Keratinocyte (primary cell): ENCODE data around the gene MPZL1. TPM values are rescaled to one million over a fixed set of nuclear protein-coding genes. Genes with fewer than 3 reads are reported as not detected.

Source experiments
- DNase-seq: peaks from one replicate; pipeline ENCODE4 v3.0.0-alpha.2; 2011; ENCODE audit warnings: low read depth, missing footprints, low spot score
- FAIRE-seq: peaks from 2 replicates; lab custom pipeline; 2011; peaks lifted over from hg19 to GRCh38; lab: Jason Lieb, UNC
- H2AFZ ChIP-seq: 2 replicates; pipeline ENCODE4 v1.6.0; 2012; ENCODE audit warnings: low read length, control low read depth, inconsistent platforms; ENCODE audit not compliant: control insufficient read depth
- H3K27ac ChIP-seq: 2 replicates; pipeline ENCODE4 v1.5.1; 2011; ENCODE audit warnings: low read length; ENCODE audit not compliant: control insufficient read depth, insufficient read depth
- H3K27me3 ChIP-seq: 3 replicates; pipeline ENCODE4 v1.6.0; 2011; ENCODE audit warnings: low read length; ENCODE audit not compliant: control insufficient read depth, insufficient read depth; ENCODE audit errors: extremely low read depth
- H3K36me3 ChIP-seq, 2 experiments: 2 replicates in 1 of 2; 3 replicates in 1 of 2; pipeline ENCODE4 v1.5.1; 2011; ENCODE audit warnings: low read length in 2 of 2, mild to moderate bottlenecking in 1 of 2; ENCODE audit not compliant: control insufficient read depth in 2 of 2, insufficient read depth in 2 of 2; ENCODE audit errors: extremely low read depth in 1 of 2
- H3K4me1 ChIP-seq: 3 replicates; pipeline ENCODE4 v1.5.1; 2011; ENCODE audit warnings: low read length; ENCODE audit not compliant: control insufficient read depth, insufficient read depth; ENCODE audit errors: extremely low read depth
- H3K4me2 ChIP-seq: 3 replicates; pipeline ENCODE4 v1.6.0; 2011; ENCODE audit warnings: low read depth, low read length; ENCODE audit not compliant: control insufficient read depth, insufficient read depth; ENCODE audit errors: extremely low read depth
- H3K4me3 ChIP-seq, 3 experiments: fragments of 200-600 bp in 1 of 3; sonication (generic) in 1 of 3; 2 replicates in 2 of 3; 3 replicates in 1 of 3; pipeline ENCODE4 v1.5.1; 2011 to 2016; ENCODE audit warnings: low read length in 3 of 3, mild to moderate bottlenecking in 3 of 3, control low read depth in 2 of 3, inconsistent platforms in 1 of 3, low read depth in 1 of 3, mixed read lengths in 1 of 3, mixed run types in 1 of 3, moderate library complexity in 1 of 3; ENCODE audit not compliant: control insufficient read depth in 2 of 3, insufficient read depth in 2 of 3; ENCODE audit errors: extremely low read depth in 1 of 3
- H3K79me2 ChIP-seq: 2 replicates; pipeline ENCODE4 v1.6.0; 2012; ENCODE audit warnings: low read length; ENCODE audit not compliant: control insufficient read depth, insufficient read depth
- H3K9ac ChIP-seq: 3 replicates; pipeline ENCODE4 v1.6.0; 2011; ENCODE audit warnings: low read length; ENCODE audit not compliant: control insufficient read depth, insufficient read depth; ENCODE audit errors: extremely low read depth
- H3K9me1 ChIP-seq: 3 replicates; pipeline ENCODE4 v1.6.0; 2011; ENCODE audit warnings: low read length; ENCODE audit not compliant: control insufficient read depth, insufficient read depth; ENCODE audit errors: extremely low read depth
- H3K9me3 ChIP-seq: 2 replicates; pipeline ENCODE4 v1.5.1; 2012; ENCODE audit warnings: low read depth, low read length; ENCODE audit not compliant: control insufficient read depth
- H4K20me1 ChIP-seq: 3 replicates; pipeline ENCODE4 v1.6.0; 2011; ENCODE audit warnings: low read length; ENCODE audit not compliant: control insufficient read depth, insufficient read depth; ENCODE audit errors: extremely low read depth
- EZH2 ChIP-seq: IDR thresholded peaks from one replicate; pipeline ENCODE4 v1.6.1; 2012; ENCODE audit warnings: inconsistent platforms, mild to moderate bottlenecking, low read length, moderate library complexity
- dilution Hi-C: fragments of 300-500 bp; cut with MboI; formaldehyde crosslinking; loops from one replicate; pipeline ENCODE4 v1.7.0; 2020; ENCODE audit warnings: low sequenced_read_pairs; ENCODE audit not compliant: extremely low pct_ligation_motif_present
- polyA plus RNA-seq, 5 experiments: library from polyadenylated mRNA; depleted of rRNA in 3 of 5; stranded (reverse) in 3 of 5; stranded (forward) in 1 of 5; unstranded in 1 of 5; fragments of >200 nt; gene quantifications; 1 replicate in 1 of 5; 2 replicates in 3 of 5; 3 replicates in 1 of 5; pipeline versions ENCODE4 v1.2.1 to v1.2.3, GENCODE V29; 2011 to 2012; ENCODE audit warnings: missing spikeins in 2 of 5, low read depth in 1 of 5, low replicate concordance in 1 of 5
- TF ChIP-seq, protein P1 (sequence below), 3 experiments: IDR thresholded peaks in 1 of 3; conservative IDR thresholded peaks in 1 of 3; optimal IDR thresholded peaks in 1 of 3; 2 replicates in 2 of 3; 3 replicates in 1 of 3; pipeline versions ENCODE3 to v1.5.1; 2011; ENCODE audit warnings: low read length in 3 of 3, mild to moderate bottlenecking in 3 of 3, moderate library complexity in 2 of 3, control low read depth in 1 of 3, inconsistent platforms in 1 of 3; ENCODE audit not compliant: insufficient read depth in 2 of 3; ENCODE audit errors: extremely low read depth in 1 of 3

MPZL1 gene
- polyA plus RNA-seq, 1 donor (not counting 4 experiments of a cell fraction or from before 2014, with no cell fraction given) = 195 TPM

DNA sequence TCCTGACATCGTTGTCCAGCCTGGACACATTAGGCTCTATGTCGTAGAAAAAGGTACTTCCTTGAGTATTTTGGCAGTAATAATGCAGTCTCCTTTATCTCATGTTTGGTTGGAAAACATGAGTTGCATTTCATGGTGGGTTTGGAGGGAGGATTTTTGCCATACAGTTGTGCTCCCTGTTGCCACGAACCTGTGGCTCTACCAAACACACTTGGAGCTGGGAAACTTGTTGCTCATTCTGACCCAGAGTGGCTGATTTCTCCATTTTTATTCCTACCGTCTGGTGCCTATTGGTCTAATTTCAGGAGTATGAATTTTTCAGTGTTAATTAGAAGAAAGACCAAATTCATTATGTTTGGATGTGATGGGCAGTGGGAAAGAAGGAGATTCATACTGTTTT is 50.7 kb downstream of the MPZL1 start:
- no peaks in the 10 kb centered on the region for H4K20me1 ChIP-seq
- H3K27ac ChIP-seq = no peak overlapping the region
- peaks cover 22 to 52% of the 10 kb centered on the region in 2 experiments for H3K36me3 ChIP-seq
- no peaks in the 10 kb centered on the region for H3K9me1 ChIP-seq
- peaks cover 27% of the 10 kb centered on the region for H3K4me1 ChIP-seq
- H3K9ac ChIP-seq = no peak overlapping the region
- H3K4me2 ChIP-seq = no peak overlapping the region
- H3K27me3 ChIP-seq = no peaks in the 10 kb centered on the region
- dilution Hi-C loops = no loop called here
- no peak for TF ChIP-seq EZH2
- TF ChIP-seq, protein P1, sequence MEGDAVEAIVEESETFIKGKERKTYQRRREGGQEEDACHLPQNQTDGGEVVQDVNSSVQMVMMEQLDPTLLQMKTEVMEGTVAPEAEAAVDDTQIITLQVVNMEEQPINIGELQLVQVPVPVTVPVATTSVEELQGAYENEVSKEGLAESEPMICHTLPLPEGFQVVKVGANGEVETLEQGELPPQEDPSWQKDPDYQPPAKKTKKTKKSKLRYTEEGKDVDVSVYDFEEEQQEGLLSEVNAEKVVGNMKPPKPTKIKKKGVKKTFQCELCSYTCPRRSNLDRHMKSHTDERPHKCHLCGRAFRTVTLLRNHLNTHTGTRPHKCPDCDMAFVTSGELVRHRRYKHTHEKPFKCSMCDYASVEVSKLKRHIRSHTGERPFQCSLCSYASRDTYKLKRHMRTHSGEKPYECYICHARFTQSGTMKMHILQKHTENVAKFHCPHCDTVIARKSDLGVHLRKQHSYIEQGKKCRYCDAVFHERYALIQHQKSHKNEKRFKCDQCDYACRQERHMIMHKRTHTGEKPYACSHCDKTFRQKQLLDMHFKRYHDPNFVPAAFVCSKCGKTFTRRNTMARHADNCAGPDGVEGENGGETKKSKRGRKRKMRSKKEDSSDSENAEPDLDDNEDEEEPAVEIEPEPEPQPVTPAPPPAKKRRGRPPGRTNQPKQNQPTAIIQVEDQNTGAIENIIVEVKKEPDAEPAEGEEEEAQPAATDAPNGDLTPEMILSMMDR (optimal IDR thresholded peaks at IDR 0.05 in 1 of 3, IDR thresholded peaks at IDR 0.05 in 1 of 3, conservative IDR thresholded peaks at IDR 0.05 in 1 of 3; ENCODE audit: extremely low read depth in 1 of 3, insufficient read depth in 2 of 3, low read length in 3 of 3) = no peak
- peaks cover 15% of the 10 kb centered on the region for H3K79me2 ChIP-seq
- no peak for FAIRE-seq
- no peaks in the 10 kb centered on the region for H3K9me3 ChIP-seq
- no peak overlapping the region for H3K4me3 ChIP-seq
- no peak for DNase-seq
- H2AFZ ChIP-seq = no peak overlapping the region

DNA sequence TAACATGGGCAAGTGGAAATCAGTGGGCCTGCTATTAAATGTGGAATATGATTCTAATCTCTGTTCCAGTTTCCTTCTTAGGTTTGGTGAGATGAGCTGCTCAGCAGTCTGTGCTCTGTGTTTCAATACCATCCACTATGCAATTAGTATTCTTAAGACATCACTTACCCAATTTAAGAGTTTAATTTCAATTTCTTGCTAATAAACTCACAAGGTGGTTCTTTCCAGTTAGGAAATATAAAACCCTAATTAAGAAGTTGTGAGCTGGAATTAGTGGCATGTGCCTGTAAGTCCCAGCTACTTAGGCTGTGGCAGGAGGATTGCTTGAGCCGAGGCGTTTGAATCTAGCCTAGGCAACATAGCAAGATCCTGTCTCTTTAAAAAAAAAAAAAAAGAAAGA is 51.7 kb downstream of the MPZL1 start:
- H4K20me1 ChIP-seq = no peaks in the 10 kb centered on the region
- TF ChIP-seq EZH2 = no peak
- TF ChIP-seq, protein P1 (optimal IDR thresholded peaks at IDR 0.05 in 1 of 3, IDR thresholded peaks at IDR 0.05 in 1 of 3, conservative IDR thresholded peaks at IDR 0.05 in 1 of 3; ENCODE audit: extremely low read depth in 1 of 3, insufficient read depth in 2 of 3, low read length in 3 of 3) = no peak
- peaks cover 11% of the 10 kb centered on the region for H3K79me2 ChIP-seq
- no peaks in the 10 kb centered on the region for H3K9me1 ChIP-seq
- no peak overlapping the region for H3K4me3 ChIP-seq
- H3K27me3 ChIP-seq = no peaks in the 10 kb centered on the region
- peaks cover 27% of the 10 kb centered on the region for H3K4me1 ChIP-seq
- peaks cover 25 to 48% of the 10 kb centered on the region in 2 experiments for H3K36me3 ChIP-seq
- H3K9me3 ChIP-seq = no peaks in the 10 kb centered on the region
- no peak overlapping the region for H3K27ac ChIP-seq
- dilution Hi-C loops = no loop called here
- H3K4me2 ChIP-seq = no peak overlapping the region
- H3K9ac ChIP-seq = no peak overlapping the region
- FAIRE-seq (no peak), DNase-seq (no peak)
- H2AFZ ChIP-seq = no peak overlapping the region
